SK-N-MC (cell line): Measurements from ENCODE around the gene STK39.

Experiments
- EZH2 ChIP-seq: fragments of 200-600 bp; sonication (generic); IDR thresholded peaks from one replicate; pipeline ENCODE4 v1.6.1; 2017; ENCODE audit warnings: antibody characterized with exemption
- POLR2AphosphoS5 ChIP-seq: IDR thresholded peaks from 2 replicates; pipeline ENCODE4 v1.6.1; 2012; ENCODE audit warnings: mild to moderate bottlenecking, low read depth, low read length, borderline replicate concordance

DNA sequence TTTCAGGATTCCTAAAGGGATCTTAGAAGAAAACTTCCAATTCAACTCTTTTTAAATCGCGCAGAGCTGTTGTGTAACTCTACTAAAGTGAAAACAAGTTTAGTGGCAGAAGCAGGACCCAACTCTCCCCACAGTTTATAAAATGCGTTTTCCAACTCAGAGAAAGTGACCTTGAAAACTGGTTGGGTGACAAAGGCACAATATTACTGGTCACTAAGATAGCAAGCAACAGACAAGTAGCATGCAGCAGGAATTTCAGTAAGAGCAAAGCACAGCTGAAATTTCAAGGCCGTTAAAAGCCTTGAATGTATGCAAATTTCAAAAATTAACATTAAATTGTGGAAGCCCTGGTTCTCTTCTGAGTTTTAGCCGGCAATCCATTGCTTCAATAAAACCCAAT, 66.9 kb downstream of the STK39 start:
- TF ChIP-seq POLR2AphosphoS5 (no peak), EZH2 (no peak)
